Gastrocnemius medialis (tissue), 4 donors: Measurements from ENCODE around the gene TTC29.

ENCODE experiments used
- CTCF ChIP-seq, 5 experiments: fragments of 450-650 bp in 3 of 5; fragments of 200-600 bp in 2 of 5; sonication (generic) in 2 of 5; IDR thresholded peaks in 4 of 5; conservative IDR thresholded peaks in 1 of 5; 1 replicate in 4 of 5; 2 replicates in 1 of 5; pipeline ENCODE4 v1.5.1; 2016 to 2019; ENCODE audit warnings: antibody characterized with exemption in 5 of 5, mild to moderate bottlenecking in 3 of 5, moderate library complexity in 3 of 5
- POLR2A ChIP-seq, 2 donors: fragments of 450-650 bp; IDR thresholded peaks; one replicate each; pipeline ENCODE4 v1.6.1; 2017; ENCODE audit warnings: antibody characterized with exemption in 2 of 2, mild to moderate bottlenecking in 2 of 2, moderate library complexity in 2 of 2

- TF ChIP-seq CTCF (IDR thresholded peaks at IDR 0.05 in 4 of 5, conservative IDR thresholded peaks at IDR 0.05 in 1 of 5) (no peak), POLR2A (IDR thresholded peaks at IDR 0.05) (no peak)
Measured at GRCh38 chr4:146674829-146675570, 270.7 kb downstream of the TTC29 start.
